DND-41 (cell line): ENCODE measurements around the gene VTI1A.

ENCODE experiments used
- ATAC-seq: fragments of 200-7000 bp; cut with Tn5 transposase; 3 replicates; pipeline ENCODE4 v1.9.1; 2021; ENCODE audit warnings: low read depth; ENCODE audit not compliant: insufficient read depth
- DNase-seq: peaks from one replicate; pipeline ENCODE4 v3.0.0-alpha.2; 2020
- H2AFZ ChIP-seq: 2 replicates; pipeline ENCODE4 v1.6.0; 2012; ENCODE audit warnings: low read depth, low read length
- H3K27ac ChIP-seq: 2 replicates; pipeline ENCODE4 v1.5.1; 2012; ENCODE audit warnings: low read length, inconsistent platforms
- H3K27me3 ChIP-seq: fragments of 200-600 bp; sonication (generic); 2 replicates; pipeline ENCODE4 v1.6.0; 2012; ENCODE audit warnings: low read length, mild to moderate bottlenecking, inconsistent platforms; ENCODE audit not compliant: insufficient read depth, poor library complexity
- H3K36me3 ChIP-seq: 2 replicates; pipeline ENCODE4 v1.5.1; 2012; ENCODE audit warnings: low read length, inconsistent platforms; ENCODE audit not compliant: insufficient read depth
- H3K4me1 ChIP-seq: 2 replicates; pipeline ENCODE4 v1.5.1; 2012; ENCODE audit warnings: mild to moderate bottlenecking, low read length; ENCODE audit not compliant: insufficient read depth
- H3K4me2 ChIP-seq: 2 replicates; pipeline ENCODE4 v1.6.0; 2012; ENCODE audit warnings: mild to moderate bottlenecking, moderate library complexity, low read length, inconsistent platforms; ENCODE audit not compliant: insufficient read depth
- H3K4me3 ChIP-seq, 2 experiments: fragments of 200-600 bp in 1 of 2; shearing (Covaris generic) in 1 of 2; 2 replicates each; pipeline ENCODE4 v1.5.1; 2012 to 2016; ENCODE audit warnings: inconsistent platforms in 2 of 2, low read length in 2 of 2, mild to moderate bottlenecking in 2 of 2, low read depth in 1 of 2, moderate library complexity in 1 of 2
- H3K79me2 ChIP-seq: 2 replicates; pipeline ENCODE4 v1.6.0; 2012; ENCODE audit warnings: low read length, inconsistent platforms; ENCODE audit not compliant: insufficient read depth
- H3K9ac ChIP-seq: 2 replicates; pipeline ENCODE4 v1.6.0; 2012; ENCODE audit warnings: low read depth, mild to moderate bottlenecking, inconsistent platforms, low read length, moderate library complexity
- H3K9me3 ChIP-seq: 2 replicates; pipeline ENCODE4 v1.5.1; 2012; ENCODE audit warnings: low read length, moderate library complexity, mild to moderate bottlenecking, inconsistent platforms; ENCODE audit not compliant: insufficient read depth, severe bottlenecking
- H4K20me1 ChIP-seq: 2 replicates; pipeline ENCODE4 v1.6.0; 2012; ENCODE audit warnings: low read length; ENCODE audit not compliant: insufficient read depth
- EZH2 ChIP-seq: IDR thresholded peaks from 3 replicates; pipeline ENCODE4 v1.6.1; 2012; ENCODE audit warnings: borderline replicate concordance, low read depth, mild to moderate bottlenecking, moderate library complexity, low read length, inconsistent platforms; ENCODE audit not compliant: severe bottlenecking
- TF ChIP-seq, protein P1 (sequence below): IDR thresholded peaks from 2 replicates; pipeline ENCODE4 v1.5.1; 2012; ENCODE audit warnings: borderline replicate concordance, low read length, moderate library complexity, mild to moderate bottlenecking; ENCODE audit not compliant: poor library complexity, severe bottlenecking; ENCODE audit errors: extremely low read depth

Gene VTI1A

DNA sequence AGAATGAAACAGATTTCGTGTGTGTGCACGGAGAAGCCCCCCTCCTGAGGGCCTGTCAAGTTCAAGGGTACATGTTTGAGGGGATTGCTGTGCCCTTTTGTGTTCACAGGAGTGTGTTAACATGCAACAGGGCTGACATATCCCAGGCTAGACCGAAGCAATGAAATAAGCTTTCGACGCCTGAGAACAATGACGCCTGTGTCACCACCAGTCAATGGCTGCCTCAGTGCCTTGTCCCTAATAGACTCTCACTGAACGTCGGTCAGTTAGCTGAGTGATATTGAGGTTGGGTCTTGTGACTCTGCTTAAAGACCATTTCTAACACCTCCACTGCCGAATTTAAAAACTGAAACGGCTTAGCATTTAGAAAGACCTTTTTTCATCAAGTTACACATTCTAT, 327.8 kb downstream of the VTI1A start:
- Histone ChIP-seq H2AFZ (no peak overlapping the region), H3K79me2 (no peaks in the 10 kb centered on the region), H3K4me3 (no peak overlapping the region), H4K20me1 (no peaks in the 10 kb centered on the region), H3K27ac (no peak overlapping the region), H3K4me1 (peaks cover 14% of the 10 kb centered on the region), H3K9ac (no peak overlapping the region), H3K9me3 (no peaks in the 10 kb centered on the region), H3K36me3 (no peaks in the 10 kb centered on the region), H3K27me3 (no peaks in the 10 kb centered on the region), H3K4me2 (no peak overlapping the region)
- ATAC-seq, result no peak
- TF ChIP-seq EZH2, result no peak
- TF ChIP-seq, protein P1, sequence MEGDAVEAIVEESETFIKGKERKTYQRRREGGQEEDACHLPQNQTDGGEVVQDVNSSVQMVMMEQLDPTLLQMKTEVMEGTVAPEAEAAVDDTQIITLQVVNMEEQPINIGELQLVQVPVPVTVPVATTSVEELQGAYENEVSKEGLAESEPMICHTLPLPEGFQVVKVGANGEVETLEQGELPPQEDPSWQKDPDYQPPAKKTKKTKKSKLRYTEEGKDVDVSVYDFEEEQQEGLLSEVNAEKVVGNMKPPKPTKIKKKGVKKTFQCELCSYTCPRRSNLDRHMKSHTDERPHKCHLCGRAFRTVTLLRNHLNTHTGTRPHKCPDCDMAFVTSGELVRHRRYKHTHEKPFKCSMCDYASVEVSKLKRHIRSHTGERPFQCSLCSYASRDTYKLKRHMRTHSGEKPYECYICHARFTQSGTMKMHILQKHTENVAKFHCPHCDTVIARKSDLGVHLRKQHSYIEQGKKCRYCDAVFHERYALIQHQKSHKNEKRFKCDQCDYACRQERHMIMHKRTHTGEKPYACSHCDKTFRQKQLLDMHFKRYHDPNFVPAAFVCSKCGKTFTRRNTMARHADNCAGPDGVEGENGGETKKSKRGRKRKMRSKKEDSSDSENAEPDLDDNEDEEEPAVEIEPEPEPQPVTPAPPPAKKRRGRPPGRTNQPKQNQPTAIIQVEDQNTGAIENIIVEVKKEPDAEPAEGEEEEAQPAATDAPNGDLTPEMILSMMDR, result no peak
- no peak for DNase-seq

DNA sequence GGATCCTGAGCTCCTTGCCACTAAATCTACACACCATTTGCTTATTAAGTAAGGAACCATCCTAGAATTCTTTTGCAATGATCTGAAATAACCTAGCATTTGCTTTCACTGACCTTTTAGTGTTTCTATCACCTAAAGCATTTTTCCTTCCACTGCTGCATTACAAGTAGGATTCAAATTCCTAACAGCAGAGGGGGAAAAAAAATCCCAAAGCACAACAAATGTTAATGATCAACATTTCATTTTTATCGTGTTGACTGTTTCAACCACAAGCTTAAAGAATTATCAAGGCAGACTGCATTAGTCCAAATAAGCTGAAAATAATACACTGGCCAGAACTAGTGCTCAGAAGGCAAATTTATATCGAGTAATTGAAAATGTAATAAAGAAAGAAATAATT, 328.4 kb downstream of the VTI1A start:
- no peak for DNase-seq
- no peaks in the 10 kb centered on the region for H4K20me1 ChIP-seq

DNA sequence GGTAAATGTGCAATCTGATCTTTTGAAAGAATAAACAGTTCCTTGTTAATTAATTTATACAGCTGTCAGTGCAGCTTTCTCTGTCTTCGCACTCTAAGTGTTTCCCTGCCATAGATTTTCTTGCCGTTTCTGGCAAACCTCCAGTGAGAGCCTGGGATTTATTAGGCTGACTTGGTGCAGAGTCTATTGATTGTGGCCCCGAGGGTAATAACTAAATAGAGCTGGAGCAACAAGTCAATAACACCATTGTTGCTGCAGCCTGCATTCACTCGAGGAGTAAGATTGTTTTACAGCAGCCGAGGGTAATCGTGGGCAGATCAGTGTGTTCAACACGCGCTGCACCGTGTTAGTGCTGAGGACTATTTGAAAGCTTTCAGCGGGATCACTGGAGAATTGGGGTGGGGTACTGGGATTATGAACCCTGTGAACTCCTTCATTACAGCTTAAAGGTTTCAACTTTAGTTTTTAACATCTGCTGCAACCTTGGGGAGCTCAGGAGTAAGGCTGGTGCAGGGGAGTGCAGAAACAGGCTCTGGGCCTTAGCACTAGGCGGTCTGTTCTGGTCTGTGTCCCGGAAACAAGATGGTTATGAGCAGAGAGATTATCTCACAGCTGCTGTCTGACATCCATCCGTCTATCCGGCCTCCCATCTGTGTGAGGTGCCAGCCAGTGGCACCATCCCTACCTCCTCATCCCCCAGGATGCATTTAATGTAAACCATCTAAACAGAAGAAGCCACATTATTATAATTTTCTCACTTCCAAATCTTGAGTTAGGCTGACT, 329.1 kb downstream of the VTI1A start:
- ATAC-seq (no peak), DNase-seq (no peak)
- Histone ChIP-seq H3K4me3 (no peak overlapping the region), H3K27ac (no peak overlapping the region), H4K20me1 (no peaks in the 10 kb centered on the region), H3K4me1 (peaks cover 14% of the 10 kb centered on the region), H3K9me3 (no peaks in the 10 kb centered on the region), H2AFZ (no peak overlapping the region), H3K9ac (no peak overlapping the region), H3K27me3 (no peaks in the 10 kb centered on the region), H3K79me2 (no peaks in the 10 kb centered on the region), H3K4me2 (no peak overlapping the region), H3K36me3 (no peaks in the 10 kb centered on the region)
- no peak for TF ChIP-seq EZH2
- TF ChIP-seq, protein P1, result no peak

More for the DNA sequence above, 328.4 kb downstream of the VTI1A start:
- TF ChIP-seq EZH2, result no peak
- TF ChIP-seq, protein P1, result no peak
- H3K4me2 ChIP-seq, result no peak overlapping the region
- no peak overlapping the region for H2AFZ ChIP-seq
- H3K27me3 ChIP-seq, result no peaks in the 10 kb centered on the region
- no peaks in the 10 kb centered on the region for H3K79me2 ChIP-seq
- H3K4me1 ChIP-seq, result peaks cover 14% of the 10 kb centered on the region
- ATAC-seq, result no peak
- no peaks in the 10 kb centered on the region for H3K9me3 ChIP-seq
- no peak overlapping the region for H3K9ac ChIP-seq
- H3K27ac ChIP-seq, result no peak overlapping the region
- no peaks in the 10 kb centered on the region for H3K36me3 ChIP-seq
- H3K4me3 ChIP-seq, result no peak overlapping the region
